CD14-positive monocyte (primary cell): ENCODE data around the gene MYH8. TPM values are rescaled to one million over a fixed set of nuclear protein-coding genes. Genes with fewer than 3 reads are reported as not detected.

Source experiments
- DNase-seq, 3 donors: peaks; one replicate each; pipeline ENCODE4 v3.0.0-alpha.2; 2011 to 2022
- H2AFZ ChIP-seq: 2 replicates; pipeline ENCODE4 v1.6.0; 2012; ENCODE audit warnings: mild to moderate bottlenecking, low read depth, low read length, inconsistent platforms; ENCODE audit not compliant: insufficient read depth, poor library complexity, severe bottlenecking
- H3K27ac ChIP-seq, 2 donors: 1 replicate in 1 of 2; 2 replicates in 1 of 2; pipeline ENCODE4 v1.5.1; 2012 to 2013; ENCODE audit warnings: low read length in 2 of 2, control low read depth in 1 of 2, inconsistent platforms in 1 of 2, low read depth in 1 of 2, mild to moderate bottlenecking in 1 of 2
- H3K27me3 ChIP-seq, 2 donors: one replicate each; pipeline versions ENCODE4 v1.6.0 to v1.6.1; 2011 to 2013; ENCODE audit warnings: low read length in 2 of 2; ENCODE audit not compliant: control insufficient read depth in 2 of 2, insufficient read depth in 2 of 2
- H3K36me3 ChIP-seq, 2 donors: replicated peaks in 1 of 2; 1 replicate in 1 of 2; 2 replicates in 1 of 2; pipeline versions ENCODE4 v1.5.1 to v1.6.1; 2012 to 2013; ENCODE audit warnings: low read length in 2 of 2, control low read depth in 1 of 2, inconsistent platforms in 1 of 2, mild to moderate bottlenecking in 1 of 2; ENCODE audit not compliant: insufficient read depth in 2 of 2, control insufficient read depth in 1 of 2
- H3K4me1 ChIP-seq, 2 donors: 1 replicate in 1 of 2; 2 replicates in 1 of 2; pipeline versions ENCODE4 v1.5.1 to v1.6.1; 2012 to 2013; ENCODE audit warnings: low read length in 2 of 2, control low read depth in 1 of 2, inconsistent platforms in 1 of 2, mild to moderate bottlenecking in 1 of 2, moderate library complexity in 1 of 2; ENCODE audit not compliant: insufficient read depth in 2 of 2, control insufficient read depth in 1 of 2
- H3K4me2 ChIP-seq: replicated peaks from 2 replicates; pipeline ENCODE3; 2012; ENCODE audit warnings: low read length, moderate library complexity, mild to moderate bottlenecking; ENCODE audit not compliant: poor library complexity, severe bottlenecking; ENCODE audit errors: extremely low read depth
- H3K4me3 ChIP-seq, 3 experiments: fragments of 200-600 bp in 1 of 3; sonication (generic) in 1 of 3; replicated peaks in 1 of 3; 1 replicate in 2 of 3; 2 replicates in 1 of 3; pipeline ENCODE4 v1.5.1; 2011 to 2013; ENCODE audit warnings: low read length in 3 of 3, mild to moderate bottlenecking in 3 of 3, control low read depth in 2 of 3, low read depth in 2 of 3, inconsistent platforms in 1 of 3, moderate library complexity in 1 of 3
- H3K79me2 ChIP-seq: 2 replicates; pipeline ENCODE4 v1.6.0; 2012; ENCODE audit warnings: mild to moderate bottlenecking, control low read depth, inconsistent platforms, low read length, moderate library complexity; ENCODE audit not compliant: insufficient read depth
- H3K9ac ChIP-seq: 2 replicates; pipeline ENCODE4 v1.6.0; 2017; ENCODE audit warnings: low read length, mild to moderate bottlenecking; ENCODE audit not compliant: insufficient read depth, poor library complexity, severe bottlenecking
- H3K9me3 ChIP-seq, 2 donors: replicated peaks in 1 of 2; 1 replicate in 1 of 2; 2 replicates in 1 of 2; pipeline versions ENCODE4 v1.5.1 to v1.6.1; 2012 to 2013; ENCODE audit warnings: low read length in 2 of 2, control low read depth in 1 of 2; ENCODE audit not compliant: control insufficient read depth in 1 of 2, insufficient read depth in 1 of 2
- H4K20me1 ChIP-seq: 2 replicates; pipeline ENCODE4 v1.6.0; 2012; ENCODE audit warnings: mild to moderate bottlenecking, low read length, control low read depth, moderate library complexity; ENCODE audit not compliant: insufficient read depth
- H3K27ac Mint-ChIP-seq, 7 donors: one replicate each; pipeline ENCODE4 v1.8.0; 2020; ENCODE audit warnings: mild to moderate bottlenecking in 7 of 7, mixed read lengths in 7 of 7, moderate library complexity in 6 of 7, inconsistent platforms in 2 of 7
- H3K27me3 Mint-ChIP-seq, 3 donors: one replicate each; pipeline ENCODE4 v1.8.0; 2021 to 2022; ENCODE audit warnings: low read depth in 3 of 3, mild to moderate bottlenecking in 3 of 3, mixed read lengths in 3 of 3, moderate library complexity in 3 of 3, inconsistent platforms in 1 of 3
- H3K36me3 Mint-ChIP-seq, 2 donors: one replicate each; pipeline ENCODE4 v1.8.0; 2020; ENCODE audit warnings: mixed read lengths in 2 of 2, inconsistent platforms in 1 of 2, mild to moderate bottlenecking in 1 of 2
- H3K4me1 Mint-ChIP-seq: one replicate; pipeline ENCODE4 v1.8.0; 2020; ENCODE audit warnings: mild to moderate bottlenecking, mixed read lengths
- H3K4me3 Mint-ChIP-seq, 2 donors: one replicate each; pipeline ENCODE4 v1.8.0; 2020; ENCODE audit warnings: mild to moderate bottlenecking in 2 of 2, mixed read lengths in 2 of 2, moderate library complexity in 1 of 2
- H3K9me3 Mint-ChIP-seq, 7 donors: one replicate each; pipeline ENCODE4 v1.8.0; 2020 to 2022; ENCODE audit warnings: mixed read lengths in 7 of 7, mild to moderate bottlenecking in 6 of 7, moderate library complexity in 6 of 7, inconsistent platforms in 2 of 7
- WGBS: methylation state at CpG from one replicate; pipeline ENCODE4 v1.1.5; 2013; ENCODE audit warnings: missing lambda C conversion rate; ENCODE audit not compliant: insufficient coverage; 5-methylcytosine and 5-hydroxymethylcytosine counted together
- intact Hi-C, 2 donors: fragments of 100-400 bp; cut with micrococcal nuclease; formaldehyde crosslinking; loops; one replicate each; pipeline versions ENCODE4 v1.15.0 to v1.15.1; 2023
- polyA plus RNA-seq, 3 donors: library from polyadenylated mRNA; depleted of rRNA in 1 of 3; unstranded in 2 of 3; stranded (reverse) in 1 of 3; fragments of 300-500 nt in 2 of 3; fragments of >200 nt in 1 of 3; fragmentation: Illumina TruSeq in 2 of 3; gene quantifications; 1 replicate in 2 of 3; 2 replicates in 1 of 3; pipeline ENCODE4 v1.2.3, GENCODE V29; 2012 to 2021
- TF ChIP-seq, protein P1 (sequence below): fragments of 200-600 bp; IDR thresholded peaks from one replicate; pipeline ENCODE4 v1.8.0; 2022; ENCODE audit warnings: antibody characterized with exemption, mild to moderate bottlenecking

MYH8 gene
- polyA plus RNA-seq, 3 donors = not detected

DNA sequence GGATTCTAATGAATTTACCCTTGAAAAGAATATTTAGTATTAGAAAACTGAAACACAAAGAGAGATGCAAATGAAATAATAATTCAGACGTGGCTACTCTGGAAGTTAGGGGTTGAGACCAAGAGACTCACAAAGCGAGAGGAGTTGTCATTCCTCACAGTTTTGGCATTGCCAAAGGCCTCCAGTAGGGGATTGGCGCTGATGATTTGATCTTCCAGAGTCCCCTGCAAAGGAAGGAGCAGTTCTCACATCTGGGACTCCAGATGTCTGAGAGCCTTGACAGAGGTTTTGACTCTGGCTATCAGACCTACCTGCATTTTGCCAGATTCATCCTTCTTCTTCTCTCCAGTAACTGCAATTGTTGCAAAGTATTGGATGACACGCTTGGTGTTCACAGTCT is 6.6 kb downstream of the MYH8 start:
- H3K36me3 ChIP-seq = no peaks in the 10 kb centered on the region
- 89% methylated on average over 4 of the region's 4 CpGs for WGBS
- no peak overlapping the region for H2AFZ ChIP-seq
- no peak overlapping the region for H3K4me3 ChIP-seq
- no peaks in the 10 kb centered on the region for H3K27me3 ChIP-seq
- H3K27ac ChIP-seq = no peak overlapping the region
- Mint-ChIP-seq H3K4me1 (no peaks in the 10 kb centered on the region), H3K36me3 (no peaks in the 10 kb centered on the region), H3K4me3 (no peak overlapping the region), H3K27me3 (peaks cover 3 to 10% (median 4%) of the 10 kb centered on the region in 3 donors), H3K27ac (no peak overlapping the region), H3K9me3 (peaks cover 0 to 2% (median 0%) of the 10 kb centered on the region in 7 donors)
- no peaks in the 10 kb centered on the region for H3K4me1 ChIP-seq
- intact Hi-C loops = no loop called here
- no peak overlapping the region for H3K4me2 ChIP-seq
- no peaks in the 10 kb centered on the region for H3K79me2 ChIP-seq
- DNase-seq = no peak
- no peaks in the 10 kb centered on the region for H3K9me3 ChIP-seq
- H3K9ac ChIP-seq = no peak overlapping the region
- TF ChIP-seq, protein P1, sequence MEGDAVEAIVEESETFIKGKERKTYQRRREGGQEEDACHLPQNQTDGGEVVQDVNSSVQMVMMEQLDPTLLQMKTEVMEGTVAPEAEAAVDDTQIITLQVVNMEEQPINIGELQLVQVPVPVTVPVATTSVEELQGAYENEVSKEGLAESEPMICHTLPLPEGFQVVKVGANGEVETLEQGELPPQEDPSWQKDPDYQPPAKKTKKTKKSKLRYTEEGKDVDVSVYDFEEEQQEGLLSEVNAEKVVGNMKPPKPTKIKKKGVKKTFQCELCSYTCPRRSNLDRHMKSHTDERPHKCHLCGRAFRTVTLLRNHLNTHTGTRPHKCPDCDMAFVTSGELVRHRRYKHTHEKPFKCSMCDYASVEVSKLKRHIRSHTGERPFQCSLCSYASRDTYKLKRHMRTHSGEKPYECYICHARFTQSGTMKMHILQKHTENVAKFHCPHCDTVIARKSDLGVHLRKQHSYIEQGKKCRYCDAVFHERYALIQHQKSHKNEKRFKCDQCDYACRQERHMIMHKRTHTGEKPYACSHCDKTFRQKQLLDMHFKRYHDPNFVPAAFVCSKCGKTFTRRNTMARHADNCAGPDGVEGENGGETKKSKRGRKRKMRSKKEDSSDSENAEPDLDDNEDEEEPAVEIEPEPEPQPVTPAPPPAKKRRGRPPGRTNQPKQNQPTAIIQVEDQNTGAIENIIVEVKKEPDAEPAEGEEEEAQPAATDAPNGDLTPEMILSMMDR = no peak
- no peaks in the 10 kb centered on the region for H4K20me1 ChIP-seq

DNA sequence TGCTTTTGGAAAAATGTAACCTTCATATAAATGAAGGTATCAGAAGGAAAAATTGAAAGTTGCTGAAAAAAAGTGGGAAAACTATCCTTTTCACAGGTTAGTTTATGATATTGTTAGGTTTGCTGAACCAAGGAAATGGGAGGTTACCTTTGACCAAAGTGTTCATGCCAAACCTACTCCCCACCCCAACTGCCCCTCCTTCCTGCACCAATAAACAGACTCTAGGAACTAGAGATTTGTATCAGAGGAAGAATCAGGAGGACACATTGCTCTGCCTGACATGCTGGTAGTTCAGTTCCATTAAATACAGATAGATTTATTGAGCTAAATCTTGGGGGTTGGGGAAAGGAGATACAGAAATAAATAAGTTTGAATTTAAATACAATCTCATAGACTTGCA is 18.2 kb downstream of the MYH8 start:
- peaks cover 0 to 4% of the 10 kb centered on the region in 2 donors for H3K27me3 ChIP-seq
- Mint-ChIP-seq H3K9me3 (peaks cover 0 to 4% (median 0%) of the 10 kb centered on the region in 7 donors), H3K4me3 (no peak overlapping the region), H3K36me3 (no peaks in the 10 kb centered on the region), H3K4me1 (no peaks in the 10 kb centered on the region), H3K27ac (no peak overlapping the region), H3K27me3 (peaks cover 3 to 11% (median 8%) of the 10 kb centered on the region in 3 donors)
- H2AFZ ChIP-seq = no peak overlapping the region
- no peaks in the 10 kb centered on the region for H3K36me3 ChIP-seq
- no peaks in the 10 kb centered on the region for H3K79me2 ChIP-seq
- H3K4me1 ChIP-seq = no peaks in the 10 kb centered on the region
- DNase-seq = no peak
- H3K9me3 ChIP-seq = no peaks in the 10 kb centered on the region
- TF ChIP-seq, protein P1 = no peak
- H3K4me3 ChIP-seq = no peak overlapping the region
- intact Hi-C loops = no loop called here
- H3K9ac ChIP-seq = no peak overlapping the region
- H3K27ac ChIP-seq = no peak overlapping the region
- no peaks in the 10 kb centered on the region for H4K20me1 ChIP-seq
- no peak overlapping the region for H3K4me2 ChIP-seq
